GM12878 (cell line): ENCODE data around the gene DIP2C. TPM values are rescaled to one million over a fixed set of nuclear protein-coding genes. Genes with fewer than 3 reads are reported as not detected.

ENCODE experiments used
- ATAC-seq: fragments of 200-7000 bp; cut with Tn5 transposase; 3 replicates; pipeline ENCODE4 v1.9.1; 2020; ENCODE audit warnings: mild to moderate bottlenecking, moderate library complexity
- BruUV-seq: library from RNA; stranded (reverse); fragments of 400-500 nt; replicated peaks from 2 replicates; lab custom pipeline; 2021; lab: Mats Ljungman, UMichigan
- CTCF ChIA-PET: fragments of 300-600 bp; sonication (Branson Sonifier 250); formaldehyde crosslinking; extraction: SDS; loops from one replicate; lab custom pipeline; 2021; ENCODE audit warnings: inconsistent platforms; lab: Yijun Ruan, JAX
- POLR2A ChIA-PET: fragments of 350-600 bp; formaldehyde crosslinking; extraction: SDS; loops from one replicate; lab custom pipeline; 2021; ENCODE audit warnings: inconsistent platforms; lab: Charles Lee
- RAD21 ChIA-PET: fragments of 300-600 bp; sonication (Branson Sonifier 250); formaldehyde crosslinking; loops from one replicate; lab custom pipeline; 2023; ENCODE audit warnings: antibody characterized with exemption; ENCODE audit not compliant: unreplicated experiment; lab: Charles Lee
- SMC1A ChIA-PET: fragments of 300-600 bp; sonication (Branson Sonifier 250); formaldehyde crosslinking; loops from one replicate; lab custom pipeline; 2023; ENCODE audit not compliant: unreplicated experiment, uncharacterized antibody; lab: Charles Lee
- DNase-seq: peaks from one replicate; pipeline ENCODE4 v3.0.0-alpha.2; 2011; ENCODE audit warnings: low read depth, low spot score
- FAIRE-seq: peaks from 3 replicates; lab custom pipeline; 2011; peaks lifted over from hg19 to GRCh38; lab: Jason Lieb, UNC
- H2AFZ ChIP-seq: 2 replicates; pipeline ENCODE4 v1.6.0; 2011; ENCODE audit warnings: low read depth, low read length, control low read depth; ENCODE audit not compliant: control insufficient read depth
- H3K27ac ChIP-seq: 2 replicates; pipeline ENCODE4 v1.5.1; 2011; ENCODE audit warnings: control low read depth; ENCODE audit not compliant: control insufficient read depth, insufficient read depth
- H3K27me3 ChIP-seq, 2 experiments: replicated peaks in 1 of 2; 2 replicates each; pipeline versions ENCODE4 v1.6.0 to v1.6.1; 2011; ENCODE audit warnings: low read length in 1 of 2; ENCODE audit not compliant: control insufficient read depth in 2 of 2, insufficient read depth in 2 of 2
- H3K36me3 ChIP-seq, 2 experiments: 2 replicates each; pipeline ENCODE4 v1.5.1; 2011; ENCODE audit warnings: low read length in 1 of 2; ENCODE audit not compliant: control insufficient read depth in 2 of 2, insufficient read depth in 2 of 2
- H3K4me1 ChIP-seq: 2 replicates; pipeline ENCODE4 v1.6.1; 2011; ENCODE audit warnings: mild to moderate bottlenecking, low read length, moderate library complexity, mixed read lengths; ENCODE audit not compliant: control insufficient read depth, insufficient read depth
- H3K4me2 ChIP-seq: 2 replicates; pipeline ENCODE4 v1.6.0; 2011; ENCODE audit warnings: control low read depth; ENCODE audit not compliant: control insufficient read depth, insufficient read depth
- H3K4me3 ChIP-seq: fragments of 200-600 bp; sonication (generic); 2 replicates; pipeline ENCODE4 v1.5.1; 2016
- H3K79me2 ChIP-seq: 2 replicates; pipeline ENCODE4 v1.6.0; 2011; ENCODE audit warnings: low read length; ENCODE audit not compliant: control insufficient read depth, insufficient read depth
- H3K9ac ChIP-seq: 2 replicates; pipeline ENCODE4 v1.8.0; 2011; ENCODE audit warnings: low read length, control low read depth, mixed read lengths; ENCODE audit not compliant: control insufficient read depth, insufficient read depth
- H3K9me3 ChIP-seq: replicated peaks from 3 replicates; pipeline ENCODE4 v1.5.1; 2011; ENCODE audit warnings: mild to moderate bottlenecking, low read length; ENCODE audit not compliant: control insufficient read depth, insufficient read depth
- H4K20me1 ChIP-seq: 2 replicates; pipeline ENCODE4 v1.6.0; 2011; ENCODE audit not compliant: control insufficient read depth, insufficient read depth
- ASH2L ChIP-seq: fragments of 300-600, 200-600 bp; sonication (generic); IDR thresholded peaks from 2 replicates; pipeline ENCODE4 v1.6.1; 2017; ENCODE audit warnings: low read depth, mild to moderate bottlenecking, borderline replicate concordance
- BHLHE40 ChIP-seq, 2 experiments: fragments of 450-650 bp in 1 of 2; IDR thresholded peaks; 2 replicates each; pipeline ENCODE4 v1.6.1; 2011 to 2017; ENCODE audit warnings: low read depth in 2 of 2, borderline replicate concordance in 1 of 2, improper control_type of control experiment in 1 of 2, low read length in 1 of 2, mild to moderate bottlenecking in 1 of 2
- DPF2 ChIP-seq: fragments of 450-650 bp; IDR thresholded peaks from 2 replicates; pipeline ENCODE4 v1.6.1; 2017; ENCODE audit warnings: mild to moderate bottlenecking
- SIN3A ChIP-seq: IDR thresholded peaks from 2 replicates; pipeline ENCODE4 v1.6.1; 2012; ENCODE audit warnings: low read depth, low read length, improper control_type of control experiment
- SPI1 ChIP-seq: IDR thresholded peaks from 2 replicates; pipeline ENCODE4 v1.6.1; 2011; ENCODE audit warnings: low read depth, mild to moderate bottlenecking, low read length, moderate library complexity, borderline replicate concordance; ENCODE audit not compliant: insufficient read depth
- TARDBP ChIP-seq: IDR thresholded peaks from 2 replicates; pipeline ENCODE4 v1.6.1; 2016; ENCODE audit warnings: borderline replicate concordance
- TCF3 ChIP-seq: IDR thresholded peaks from 2 replicates; pipeline ENCODE4 v1.6.1; 2012; ENCODE audit warnings: low read depth, mild to moderate bottlenecking, low read length, borderline replicate concordance; ENCODE audit not compliant: insufficient read depth
- WGBS: methylation state at CpG from one replicate; pipeline ENCODE4 v1.1.6; 2016; ENCODE audit warnings: low lambda C conversion rate; ENCODE audit not compliant: insufficient replicate concordance, insufficient coverage; ENCODE audit errors: missing lambda C conversion rate; 5-methylcytosine and 5-hydroxymethylcytosine counted together
- in situ Hi-C: fragments of 300-500 bp; cut with MboI; formaldehyde crosslinking; loops from 9 replicates; pipeline ENCODE4 v1.14.3; 2018; ENCODE audit warnings: mixed read lengths
- intact Hi-C: fragments of 100-400 bp; cut with micrococcal nuclease; formaldehyde crosslinking; loops from one replicate; pipeline ENCODE4 v1.14.2; 2022; ENCODE audit not compliant: unreplicated experiment
- polyA plus RNA-seq, 11 experiments: library from polyadenylated mRNA; depleted of rRNA in 4 of 11; unstranded in 6 of 11; stranded (reverse) in 5 of 11; fragments of >200 nt; fragmentation: Nextera tagmentation in 4 of 11; fragmentation: Illumina TruSeq in 1 of 11; extraction: Ambion mirVana in 4 of 11; extraction: Trizol in 1 of 11; gene quantifications; 1 replicate in 1 of 11; 2 replicates in 10 of 11; pipeline versions ENCODE4 v1.2.1 to v1.2.3, GENCODE V29; 2011 to 2016; ENCODE audit warnings: inconsistent platforms in 2 of 11, missing spikeins in 2 of 11, low read depth in 1 of 11
- total RNA-seq, 4 experiments: library from RNA; depleted of rRNA in 3 of 4; stranded (reverse); fragments of >200 nt in 3 of 4; fragmentation: Illumina TruSeq in 1 of 4; extraction: Trizol in 1 of 4; gene quantifications; 2 replicates each; pipeline versions ENCODE4 v1.2.1 to v1.2.3, GENCODE V29; 2013 to 2021
- TF ChIP-seq, protein P1 (sequence below): fragments of 450-650 bp; IDR thresholded peaks from 2 replicates; pipeline ENCODE4 v1.6.1; 2017; ENCODE audit warnings: antibody characterized with exemption, mild to moderate bottlenecking, moderate library complexity
- TF ChIP-seq, protein P2 (sequence below): IDR thresholded peaks from 2 replicates; pipeline ENCODE4 v1.6.1; 2012; ENCODE audit warnings: mild to moderate bottlenecking, low read depth, low read length
- TF ChIP-seq, protein P3 (sequence below): IDR thresholded peaks from 2 replicates; pipeline ENCODE4 v1.6.1; 2012; ENCODE audit warnings: improper control_type of control experiment, low read depth, low read length; ENCODE audit not compliant: insufficient replicate concordance
- TF ChIP-seq, protein P4 (sequence below): IDR thresholded peaks from 2 replicates; pipeline ENCODE4 v1.6.1; 2012; ENCODE audit warnings: low read length, inconsistent platforms

Gene DIP2C
- total and polyA plus RNA-seq, 10 of the 15 experiments (the other 5 are each of a cell fraction or from before 2014, with no cell fraction given) = 0.01 to 0.10 (median 0.06) TPM

DNA sequence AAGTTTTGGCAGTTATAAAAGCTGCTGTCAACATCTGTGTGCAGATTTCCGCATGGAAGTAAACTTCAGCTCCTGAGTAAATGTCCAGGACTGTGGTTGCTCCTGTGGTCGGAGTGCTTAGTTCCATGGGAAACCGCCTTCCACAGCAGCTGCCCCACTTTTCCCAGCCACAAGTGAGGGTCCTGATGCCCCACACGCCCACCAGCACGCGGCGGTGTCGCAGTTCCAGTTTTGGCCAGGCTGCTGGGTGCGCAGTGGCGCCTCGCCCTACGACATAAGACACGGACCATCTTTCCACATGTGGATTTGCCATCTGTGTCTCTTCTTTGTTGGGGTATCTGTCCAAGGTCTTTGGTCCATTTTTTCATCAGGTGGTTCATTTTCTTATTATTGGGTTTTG is 167.1 kb downstream of the DIP2C start:
- no peak for DNase-seq
- H3K4me3 ChIP-seq = no peak overlapping the region
- no peaks in the 10 kb centered on the region for H3K79me2 ChIP-seq
- ChIA-PET SMC1A (no interaction called here), POLR2A (no interaction called here), CTCF (interaction anchor here (0.7 kb wide), 1 partner anchor 176 kb away, joined by 3 read pairs; no protein-coding TSS in a partner anchor), RAD21 (no interaction called here)
- no peaks in the 10 kb centered on the region for H4K20me1 ChIP-seq
- H3K27me3 ChIP-seq = no peaks in the 10 kb centered on the region; a peak in 1 of 4 replicates
- in situ Hi-C loops = no loop called here
- ATAC-seq = no peak
- no peak overlapping the region for H3K9ac ChIP-seq
- H2AFZ ChIP-seq = no peak overlapping the region
- no peaks in the 10 kb centered on the region for H3K36me3 ChIP-seq
- no peaks in the 10 kb centered on the region for H3K4me1 ChIP-seq
- BruUV-seq = no TSS peak
- 83% methylated on average over 13 of the region's 13 CpGs for WGBS
- intact Hi-C loops = no loop called here
- no peaks in the 10 kb centered on the region for H3K9me3 ChIP-seq
- H3K4me2 ChIP-seq = no peak overlapping the region
- FAIRE-seq = no peak
- H3K27ac ChIP-seq = no peak overlapping the region
- TF ChIP-seq ASH2L = no peak
- TF ChIP-seq, protein P1, sequence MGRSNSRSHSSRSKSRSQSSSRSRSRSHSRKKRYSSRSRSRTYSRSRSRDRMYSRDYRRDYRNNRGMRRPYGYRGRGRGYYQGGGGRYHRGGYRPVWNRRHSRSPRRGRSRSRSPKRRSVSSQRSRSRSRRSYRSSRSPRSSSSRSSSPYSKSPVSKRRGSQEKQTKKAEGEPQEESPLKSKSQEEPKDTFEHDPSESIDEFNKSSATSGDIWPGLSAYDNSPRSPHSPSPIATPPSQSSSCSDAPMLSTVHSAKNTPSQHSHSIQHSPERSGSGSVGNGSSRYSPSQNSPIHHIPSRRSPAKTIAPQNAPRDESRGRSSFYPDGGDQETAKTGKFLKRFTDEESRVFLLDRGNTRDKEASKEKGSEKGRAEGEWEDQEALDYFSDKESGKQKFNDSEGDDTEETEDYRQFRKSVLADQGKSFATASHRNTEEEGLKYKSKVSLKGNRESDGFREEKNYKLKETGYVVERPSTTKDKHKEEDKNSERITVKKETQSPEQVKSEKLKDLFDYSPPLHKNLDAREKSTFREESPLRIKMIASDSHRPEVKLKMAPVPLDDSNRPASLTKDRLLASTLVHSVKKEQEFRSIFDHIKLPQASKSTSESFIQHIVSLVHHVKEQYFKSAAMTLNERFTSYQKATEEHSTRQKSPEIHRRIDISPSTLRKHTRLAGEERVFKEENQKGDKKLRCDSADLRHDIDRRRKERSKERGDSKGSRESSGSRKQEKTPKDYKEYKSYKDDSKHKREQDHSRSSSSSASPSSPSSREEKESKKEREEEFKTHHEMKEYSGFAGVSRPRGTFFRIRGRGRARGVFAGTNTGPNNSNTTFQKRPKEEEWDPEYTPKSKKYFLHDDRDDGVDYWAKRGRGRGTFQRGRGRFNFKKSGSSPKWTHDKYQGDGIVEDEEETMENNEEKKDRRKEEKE = no peak
- TF ChIP-seq TCF3 = no peak
- TF ChIP-seq, protein P2, sequence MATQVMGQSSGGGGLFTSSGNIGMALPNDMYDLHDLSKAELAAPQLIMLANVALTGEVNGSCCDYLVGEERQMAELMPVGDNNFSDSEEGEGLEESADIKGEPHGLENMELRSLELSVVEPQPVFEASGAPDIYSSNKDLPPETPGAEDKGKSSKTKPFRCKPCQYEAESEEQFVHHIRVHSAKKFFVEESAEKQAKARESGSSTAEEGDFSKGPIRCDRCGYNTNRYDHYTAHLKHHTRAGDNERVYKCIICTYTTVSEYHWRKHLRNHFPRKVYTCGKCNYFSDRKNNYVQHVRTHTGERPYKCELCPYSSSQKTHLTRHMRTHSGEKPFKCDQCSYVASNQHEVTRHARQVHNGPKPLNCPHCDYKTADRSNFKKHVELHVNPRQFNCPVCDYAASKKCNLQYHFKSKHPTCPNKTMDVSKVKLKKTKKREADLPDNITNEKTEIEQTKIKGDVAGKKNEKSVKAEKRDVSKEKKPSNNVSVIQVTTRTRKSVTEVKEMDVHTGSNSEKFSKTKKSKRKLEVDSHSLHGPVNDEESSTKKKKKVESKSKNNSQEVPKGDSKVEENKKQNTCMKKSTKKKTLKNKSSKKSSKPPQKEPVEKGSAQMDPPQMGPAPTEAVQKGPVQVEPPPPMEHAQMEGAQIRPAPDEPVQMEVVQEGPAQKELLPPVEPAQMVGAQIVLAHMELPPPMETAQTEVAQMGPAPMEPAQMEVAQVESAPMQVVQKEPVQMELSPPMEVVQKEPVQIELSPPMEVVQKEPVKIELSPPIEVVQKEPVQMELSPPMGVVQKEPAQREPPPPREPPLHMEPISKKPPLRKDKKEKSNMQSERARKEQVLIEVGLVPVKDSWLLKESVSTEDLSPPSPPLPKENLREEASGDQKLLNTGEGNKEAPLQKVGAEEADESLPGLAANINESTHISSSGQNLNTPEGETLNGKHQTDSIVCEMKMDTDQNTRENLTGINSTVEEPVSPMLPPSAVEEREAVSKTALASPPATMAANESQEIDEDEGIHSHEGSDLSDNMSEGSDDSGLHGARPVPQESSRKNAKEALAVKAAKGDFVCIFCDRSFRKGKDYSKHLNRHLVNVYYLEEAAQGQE = no peak
- no peak for TF ChIP-seq SIN3A
- TF ChIP-seq DPF2 = no peak
- TF ChIP-seq, protein P3, sequence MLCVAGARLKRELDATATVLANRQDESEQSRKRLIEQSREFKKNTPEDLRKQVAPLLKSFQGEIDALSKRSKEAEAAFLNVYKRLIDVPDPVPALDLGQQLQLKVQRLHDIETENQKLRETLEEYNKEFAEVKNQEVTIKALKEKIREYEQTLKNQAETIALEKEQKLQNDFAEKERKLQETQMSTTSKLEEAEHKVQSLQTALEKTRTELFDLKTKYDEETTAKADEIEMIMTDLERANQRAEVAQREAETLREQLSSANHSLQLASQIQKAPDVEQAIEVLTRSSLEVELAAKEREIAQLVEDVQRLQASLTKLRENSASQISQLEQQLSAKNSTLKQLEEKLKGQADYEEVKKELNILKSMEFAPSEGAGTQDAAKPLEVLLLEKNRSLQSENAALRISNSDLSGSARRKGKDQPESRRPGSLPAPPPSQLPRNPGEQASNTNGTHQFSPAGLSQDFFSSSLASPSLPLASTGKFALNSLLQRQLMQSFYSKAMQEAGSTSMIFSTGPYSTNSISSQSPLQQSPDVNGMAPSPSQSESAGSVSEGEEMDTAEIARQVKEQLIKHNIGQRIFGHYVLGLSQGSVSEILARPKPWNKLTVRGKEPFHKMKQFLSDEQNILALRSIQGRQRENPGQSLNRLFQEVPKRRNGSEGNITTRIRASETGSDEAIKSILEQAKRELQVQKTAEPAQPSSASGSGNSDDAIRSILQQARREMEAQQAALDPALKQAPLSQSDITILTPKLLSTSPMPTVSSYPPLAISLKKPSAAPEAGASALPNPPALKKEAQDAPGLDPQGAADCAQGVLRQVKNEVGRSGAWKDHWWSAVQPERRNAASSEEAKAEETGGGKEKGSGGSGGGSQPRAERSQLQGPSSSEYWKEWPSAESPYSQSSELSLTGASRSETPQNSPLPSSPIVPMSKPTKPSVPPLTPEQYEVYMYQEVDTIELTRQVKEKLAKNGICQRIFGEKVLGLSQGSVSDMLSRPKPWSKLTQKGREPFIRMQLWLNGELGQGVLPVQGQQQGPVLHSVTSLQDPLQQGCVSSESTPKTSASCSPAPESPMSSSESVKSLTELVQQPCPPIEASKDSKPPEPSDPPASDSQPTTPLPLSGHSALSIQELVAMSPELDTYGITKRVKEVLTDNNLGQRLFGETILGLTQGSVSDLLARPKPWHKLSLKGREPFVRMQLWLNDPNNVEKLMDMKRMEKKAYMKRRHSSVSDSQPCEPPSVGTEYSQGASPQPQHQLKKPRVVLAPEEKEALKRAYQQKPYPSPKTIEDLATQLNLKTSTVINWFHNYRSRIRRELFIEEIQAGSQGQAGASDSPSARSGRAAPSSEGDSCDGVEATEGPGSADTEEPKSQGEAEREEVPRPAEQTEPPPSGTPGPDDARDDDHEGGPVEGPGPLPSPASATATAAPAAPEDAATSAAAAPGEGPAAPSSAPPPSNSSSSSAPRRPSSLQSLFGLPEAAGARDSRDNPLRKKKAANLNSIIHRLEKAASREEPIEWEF = no peak
- TF ChIP-seq BHLHE40 (IDR thresholded peaks at IDR 0.05; ENCODE audit: borderline replicate concordance in 1 of 2, low read depth in 2 of 2, low read length in 1 of 2) = no peak
- TF ChIP-seq TARDBP = no peak
- TF ChIP-seq, protein P4, sequence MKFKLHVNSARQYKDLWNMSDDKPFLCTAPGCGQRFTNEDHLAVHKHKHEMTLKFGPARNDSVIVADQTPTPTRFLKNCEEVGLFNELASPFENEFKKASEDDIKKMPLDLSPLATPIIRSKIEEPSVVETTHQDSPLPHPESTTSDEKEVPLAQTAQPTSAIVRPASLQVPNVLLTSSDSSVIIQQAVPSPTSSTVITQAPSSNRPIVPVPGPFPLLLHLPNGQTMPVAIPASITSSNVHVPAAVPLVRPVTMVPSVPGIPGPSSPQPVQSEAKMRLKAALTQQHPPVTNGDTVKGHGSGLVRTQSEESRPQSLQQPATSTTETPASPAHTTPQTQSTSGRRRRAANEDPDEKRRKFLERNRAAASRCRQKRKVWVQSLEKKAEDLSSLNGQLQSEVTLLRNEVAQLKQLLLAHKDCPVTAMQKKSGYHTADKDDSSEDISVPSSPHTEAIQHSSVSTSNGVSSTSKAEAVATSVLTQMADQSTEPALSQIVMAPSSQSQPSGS = no peak
- no peak for TF ChIP-seq SPI1
